ENCODE measurements around the gene KIF26A.
A peak's percentile ranks its signal among the peaks of the same experiment; 100 is the strongest.

KIF26A gene

DNA sequence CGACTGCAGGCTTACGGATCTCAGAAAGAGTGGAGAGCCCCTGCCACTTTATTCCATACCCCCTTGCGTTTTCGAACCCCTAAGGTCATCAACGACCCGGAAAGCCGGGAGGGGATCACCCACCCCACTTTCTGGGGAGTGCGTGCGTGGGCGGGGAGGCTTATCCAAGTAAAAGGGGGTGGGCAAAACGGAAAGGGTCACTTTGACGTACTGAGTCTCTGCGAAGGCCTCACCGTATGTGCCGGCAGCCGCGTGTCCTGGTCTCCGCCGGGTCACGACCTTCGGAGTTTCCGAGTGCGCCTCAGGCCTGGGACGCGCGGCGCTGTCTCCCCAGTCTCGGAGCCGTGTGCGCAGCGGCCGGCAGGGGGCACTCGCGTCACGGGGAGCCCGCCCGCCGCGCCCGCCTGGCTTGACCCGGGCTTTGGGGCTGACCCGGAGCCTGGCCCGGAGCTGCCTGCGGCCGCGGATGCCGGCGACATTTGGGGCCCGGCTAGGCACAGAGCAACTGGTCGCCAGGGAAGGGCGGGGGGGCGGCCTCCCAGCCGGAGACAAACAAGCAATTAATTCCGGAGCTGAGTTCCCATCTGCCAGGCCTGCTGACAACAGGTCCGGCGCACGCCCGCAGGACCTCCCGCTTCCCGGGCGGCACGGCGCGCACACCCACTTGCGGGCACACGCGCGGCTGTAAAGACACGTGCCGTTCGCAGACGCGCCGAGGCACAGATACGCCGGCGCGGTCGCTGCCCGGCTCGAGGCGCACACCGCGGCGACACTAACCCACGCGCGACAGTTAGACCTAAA lies 890 bp upstream of the KIF26A start (continued):
- TF ChIP-seq, protein P1, sequence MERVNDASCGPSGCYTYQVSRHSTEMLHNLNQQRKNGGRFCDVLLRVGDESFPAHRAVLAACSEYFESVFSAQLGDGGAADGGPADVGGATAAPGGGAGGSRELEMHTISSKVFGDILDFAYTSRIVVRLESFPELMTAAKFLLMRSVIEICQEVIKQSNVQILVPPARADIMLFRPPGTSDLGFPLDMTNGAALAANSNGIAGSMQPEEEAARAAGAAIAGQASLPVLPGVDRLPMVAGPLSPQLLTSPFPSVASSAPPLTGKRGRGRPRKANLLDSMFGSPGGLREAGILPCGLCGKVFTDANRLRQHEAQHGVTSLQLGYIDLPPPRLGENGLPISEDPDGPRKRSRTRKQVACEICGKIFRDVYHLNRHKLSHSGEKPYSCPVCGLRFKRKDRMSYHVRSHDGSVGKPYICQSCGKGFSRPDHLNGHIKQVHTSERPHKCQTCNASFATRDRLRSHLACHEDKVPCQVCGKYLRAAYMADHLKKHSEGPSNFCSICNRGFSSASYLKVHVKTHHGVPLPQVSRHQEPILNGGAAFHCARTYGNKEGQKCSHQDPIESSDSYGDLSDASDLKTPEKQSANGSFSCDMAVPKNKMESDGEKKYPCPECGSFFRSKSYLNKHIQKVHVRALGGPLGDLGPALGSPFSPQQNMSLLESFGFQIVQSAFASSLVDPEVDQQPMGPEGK (tag by site-specific recombination; IDR thresholded peaks at IDR 0.05) = no peak
- TF ChIP-seq ZNF114 (tag by site-specific recombination; IDR thresholded peaks at IDR 0.05) (no peak), ZNF561 (tag by site-specific recombination; IDR thresholded peaks at IDR 0.05; ENCODE audit: borderline replicate concordance) (peak; percentile 16; the same call in 1 of the 2 replicates), ZNF658 (tag by site-specific recombination; IDR thresholded peaks at IDR 0.05) (no peak), ZNF701 (tag by site-specific recombination; IDR thresholded peaks at IDR 0.05) (no peak), ZNF211 (tag by site-specific recombination; IDR thresholded peaks at IDR 0.05; ENCODE audit: low read depth) (no peak), YY2 (tag by site-specific recombination; IDR thresholded peaks at IDR 0.05) (no peak), ZNF777 (tag by site-specific recombination; IDR thresholded peaks at IDR 0.05; ENCODE audit: borderline replicate concordance) (no peak; the same call in 1 of the 2 replicates), ZBTB17 (tag by site-specific recombination; IDR thresholded peaks at IDR 0.05) (no peak), ZNF155 (tag by site-specific recombination; IDR thresholded peaks at IDR 0.05) (no peak), ZNF37A (tag by site-specific recombination; IDR thresholded peaks at IDR 0.05) (no peak), KLF8 (tag by site-specific recombination; IDR thresholded peaks at IDR 0.05) (no peak; the same call in 1 of the 2 replicates), ZNF514 (tag by site-specific recombination; IDR thresholded peaks at IDR 0.05) (no peak), ZNF311 (tag by site-specific recombination; IDR thresholded peaks at IDR 0.05; ENCODE audit: borderline replicate concordance) (no peak), ZNF341 (tag by site-specific recombination; IDR thresholded peaks at IDR 0.05; ENCODE audit: low read depth) (no peak; the same call in 1 of the 2 replicates), ZNF530 (tag by site-specific recombination; IDR thresholded peaks at IDR 0.05; ENCODE audit: low read depth) (no peak), HOXD13 (CRISPR knock-in tag; IDR thresholded peaks at IDR 0.05; ENCODE audit: borderline replicate concordance) (no peak), ZNF596 (tag by site-specific recombination; IDR thresholded peaks at IDR 0.05) (no peak), ZNF585B (tag by site-specific recombination; IDR thresholded peaks at IDR 0.05) (no peak), ZFP3 (tag by site-specific recombination; IDR thresholded peaks at IDR 0.05; ENCODE audit: low read depth) (no peak), ZNF133 (tag by site-specific recombination; IDR thresholded peaks at IDR 0.05) (no peak), ZNF843 (tag by site-specific recombination; IDR thresholded peaks at IDR 0.05) (no peak), ZSCAN16 (tag by site-specific recombination; IDR thresholded peaks at IDR 0.05) (0 out of 2 replicates have a peak, but pooled peaks have one; percentile 44), ZNF768 (tag by site-specific recombination; IDR thresholded peaks at IDR 0.05) (no peak), ZXDB (tag by site-specific recombination; IDR thresholded peaks at IDR 0.05) (no peak), ZNF239 (tag by site-specific recombination; IDR thresholded peaks at IDR 0.05) (no peak), ZNF791 (tag by site-specific recombination; IDR thresholded peaks at IDR 0.05) (no peak)
- TF ChIP-seq, protein P2, sequence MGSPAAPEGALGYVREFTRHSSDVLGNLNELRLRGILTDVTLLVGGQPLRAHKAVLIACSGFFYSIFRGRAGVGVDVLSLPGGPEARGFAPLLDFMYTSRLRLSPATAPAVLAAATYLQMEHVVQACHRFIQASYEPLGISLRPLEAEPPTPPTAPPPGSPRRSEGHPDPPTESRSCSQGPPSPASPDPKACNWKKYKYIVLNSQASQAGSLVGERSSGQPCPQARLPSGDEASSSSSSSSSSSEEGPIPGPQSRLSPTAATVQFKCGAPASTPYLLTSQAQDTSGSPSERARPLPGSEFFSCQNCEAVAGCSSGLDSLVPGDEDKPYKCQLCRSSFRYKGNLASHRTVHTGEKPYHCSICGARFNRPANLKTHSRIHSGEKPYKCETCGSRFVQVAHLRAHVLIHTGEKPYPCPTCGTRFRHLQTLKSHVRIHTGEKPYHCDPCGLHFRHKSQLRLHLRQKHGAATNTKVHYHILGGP (tag by site-specific recombination; IDR thresholded peaks at IDR 0.05) = no peak
- TF ChIP-seq, protein P3, sequence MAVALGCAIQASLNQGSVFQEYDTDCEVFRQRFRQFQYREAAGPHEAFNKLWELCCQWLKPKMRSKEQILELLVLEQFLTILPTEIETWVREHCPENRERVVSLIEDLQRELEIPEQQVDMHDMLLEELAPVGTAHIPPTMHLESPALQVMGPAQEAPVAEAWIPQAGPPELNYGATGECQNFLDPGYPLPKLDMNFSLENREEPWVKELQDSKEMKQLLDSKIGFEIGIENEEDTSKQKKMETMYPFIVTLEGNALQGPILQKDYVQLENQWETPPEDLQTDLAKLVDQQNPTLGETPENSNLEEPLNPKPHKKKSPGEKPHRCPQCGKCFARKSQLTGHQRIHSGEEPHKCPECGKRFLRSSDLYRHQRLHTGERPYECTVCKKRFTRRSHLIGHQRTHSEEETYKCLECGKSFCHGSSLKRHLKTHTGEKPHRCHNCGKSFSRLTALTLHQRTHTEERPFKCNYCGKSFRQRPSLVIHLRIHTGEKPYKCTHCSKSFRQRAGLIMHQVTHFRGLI (tag by site-specific recombination; IDR thresholded peaks at IDR 0.05) = peak; percentile 35; the same call in 1 of the 2 replicates
- TF ChIP-seq, protein P4, sequence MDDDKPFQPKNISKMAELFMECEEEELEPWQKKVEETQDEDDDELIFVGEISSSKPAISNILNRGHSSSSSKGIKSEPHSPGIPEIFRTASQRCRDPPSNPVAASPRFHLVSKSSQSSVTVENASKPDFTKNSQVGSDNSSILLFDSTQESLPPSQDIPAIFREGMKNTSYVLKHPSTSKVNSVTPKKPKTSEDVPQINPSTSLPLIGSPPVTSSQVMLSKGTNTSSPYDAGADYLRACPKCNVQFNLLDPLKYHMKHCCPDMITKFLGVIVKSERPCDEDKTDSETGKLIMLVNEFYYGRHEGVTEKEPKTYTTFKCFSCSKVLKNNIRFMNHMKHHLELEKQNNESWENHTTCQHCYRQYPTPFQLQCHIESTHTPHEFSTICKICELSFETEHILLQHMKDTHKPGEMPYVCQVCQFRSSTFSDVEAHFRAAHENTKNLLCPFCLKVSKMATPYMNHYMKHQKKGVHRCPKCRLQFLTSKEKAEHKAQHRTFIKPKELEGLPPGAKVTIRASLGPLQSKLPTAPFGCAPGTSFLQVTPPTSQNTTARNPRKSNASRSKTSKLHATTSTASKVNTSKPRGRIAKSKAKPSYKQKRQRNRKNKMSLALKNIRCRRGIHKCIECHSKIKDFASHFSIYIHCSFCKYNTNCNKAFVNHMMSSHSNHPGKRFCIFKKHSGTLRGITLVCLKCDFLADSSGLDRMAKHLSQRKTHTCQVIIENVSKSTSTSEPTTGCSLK (tag by site-specific recombination; IDR thresholded peaks at IDR 0.05) = no peak
- TF ChIP-seq, protein P5, sequence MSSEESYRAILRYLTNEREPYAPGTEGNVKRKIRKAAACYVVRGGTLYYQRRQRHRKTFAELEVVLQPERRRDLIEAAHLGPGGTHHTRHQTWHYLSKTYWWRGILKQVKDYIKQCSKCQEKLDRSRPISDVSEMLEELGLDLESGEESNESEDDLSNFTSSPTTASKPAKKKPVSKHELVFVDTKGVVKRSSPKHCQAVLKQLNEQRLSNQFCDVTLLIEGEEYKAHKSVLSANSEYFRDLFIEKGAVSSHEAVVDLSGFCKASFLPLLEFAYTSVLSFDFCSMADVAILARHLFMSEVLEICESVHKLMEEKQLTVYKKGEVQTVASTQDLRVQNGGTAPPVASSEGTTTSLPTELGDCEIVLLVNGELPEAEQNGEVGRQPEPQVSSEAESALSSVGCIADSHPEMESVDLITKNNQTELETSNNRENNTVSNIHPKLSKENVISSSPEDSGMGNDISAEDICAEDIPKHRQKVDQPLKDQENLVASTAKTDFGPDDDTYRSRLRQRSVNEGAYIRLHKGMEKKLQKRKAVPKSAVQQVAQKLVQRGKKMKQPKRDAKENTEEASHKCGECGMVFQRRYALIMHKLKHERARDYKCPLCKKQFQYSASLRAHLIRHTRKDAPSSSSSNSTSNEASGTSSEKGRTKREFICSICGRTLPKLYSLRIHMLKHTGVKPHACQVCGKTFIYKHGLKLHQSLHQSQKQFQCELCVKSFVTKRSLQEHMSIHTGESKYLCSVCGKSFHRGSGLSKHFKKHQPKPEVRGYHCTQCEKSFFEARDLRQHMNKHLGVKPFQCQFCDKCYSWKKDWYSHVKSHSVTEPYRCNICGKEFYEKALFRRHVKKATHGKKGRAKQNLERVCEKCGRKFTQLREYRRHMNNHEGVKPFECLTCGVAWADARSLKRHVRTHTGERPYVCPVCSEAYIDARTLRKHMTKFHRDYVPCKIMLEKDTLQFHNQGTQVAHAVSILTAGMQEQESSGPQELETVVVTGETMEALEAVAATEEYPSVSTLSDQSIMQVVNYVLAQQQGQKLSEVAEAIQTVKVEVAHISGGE (tag by site-specific recombination; conservative IDR thresholded peaks at IDR 0.05; ENCODE audit: low read depth) = no peak

All from HEK293 (cell line).